ENCODE measurements around the gene SOCS1. TPM values are rescaled to one million over a fixed set of nuclear protein-coding genes. Genes with fewer than 3 reads are reported as not detected.

The SOCS1 gene
- polyA plus RNA-seq, 1 donor from 2014 or later, result not detected

DNA sequence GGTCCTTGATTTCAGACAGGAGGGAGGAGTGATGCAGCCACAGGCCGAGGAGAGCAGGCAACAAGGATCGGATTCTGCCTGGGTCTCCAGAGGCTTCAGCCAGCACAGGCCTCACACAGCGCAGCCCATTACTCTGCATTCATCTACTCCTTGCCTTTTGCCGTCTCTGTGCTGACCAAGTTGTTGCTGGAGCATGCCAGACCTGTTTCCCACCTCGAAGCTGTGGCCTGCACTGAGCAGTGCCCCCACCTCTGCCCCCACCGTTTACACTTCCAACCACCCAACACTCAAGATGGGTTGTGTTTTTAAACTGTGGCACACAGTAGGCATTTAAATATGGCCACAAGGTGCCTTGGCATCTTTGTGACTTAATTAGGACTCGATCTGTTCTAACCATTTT, 19.0 kb upstream of the SOCS1 start:
- H3K9me2 ChIP-seq (ENCODE audit: insufficient read depth, low read length), result no peaks in the 10 kb centered on the region
- no peak overlapping the region for H3K4me3 ChIP-seq (ENCODE audit: low read length)
- TF ChIP-seq POLR2AphosphoS5 (IDR thresholded peaks at IDR 0.05) (no peak), EZH2 (IDR thresholded peaks at IDR 0.05; ENCODE audit: borderline replicate concordance, insufficient read depth, low read length, poor library complexity, severe bottlenecking) (no peak), TAF1 (IDR thresholded peaks at IDR 0.05; ENCODE audit: low read depth) (no peak), SMC3 (conservative IDR thresholded peaks at IDR 0.05; ENCODE audit: poor library complexity) (no peak), EP300 (conservative IDR thresholded peaks at IDR 0.05; ENCODE audit: poor library complexity, severe bottlenecking) (no peak), RAD21 (conservative IDR thresholded peaks at IDR 0.05) (no peak), MXI1 (conservative IDR thresholded peaks at IDR 0.05; ENCODE audit: poor library complexity, severe bottlenecking) (no peak)
- TF ChIP-seq, protein P1, sequence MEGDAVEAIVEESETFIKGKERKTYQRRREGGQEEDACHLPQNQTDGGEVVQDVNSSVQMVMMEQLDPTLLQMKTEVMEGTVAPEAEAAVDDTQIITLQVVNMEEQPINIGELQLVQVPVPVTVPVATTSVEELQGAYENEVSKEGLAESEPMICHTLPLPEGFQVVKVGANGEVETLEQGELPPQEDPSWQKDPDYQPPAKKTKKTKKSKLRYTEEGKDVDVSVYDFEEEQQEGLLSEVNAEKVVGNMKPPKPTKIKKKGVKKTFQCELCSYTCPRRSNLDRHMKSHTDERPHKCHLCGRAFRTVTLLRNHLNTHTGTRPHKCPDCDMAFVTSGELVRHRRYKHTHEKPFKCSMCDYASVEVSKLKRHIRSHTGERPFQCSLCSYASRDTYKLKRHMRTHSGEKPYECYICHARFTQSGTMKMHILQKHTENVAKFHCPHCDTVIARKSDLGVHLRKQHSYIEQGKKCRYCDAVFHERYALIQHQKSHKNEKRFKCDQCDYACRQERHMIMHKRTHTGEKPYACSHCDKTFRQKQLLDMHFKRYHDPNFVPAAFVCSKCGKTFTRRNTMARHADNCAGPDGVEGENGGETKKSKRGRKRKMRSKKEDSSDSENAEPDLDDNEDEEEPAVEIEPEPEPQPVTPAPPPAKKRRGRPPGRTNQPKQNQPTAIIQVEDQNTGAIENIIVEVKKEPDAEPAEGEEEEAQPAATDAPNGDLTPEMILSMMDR (IDR thresholded peaks at IDR 0.05; ENCODE audit: poor library complexity, severe bottlenecking), result no peak
- TF ChIP-seq, protein P2, sequence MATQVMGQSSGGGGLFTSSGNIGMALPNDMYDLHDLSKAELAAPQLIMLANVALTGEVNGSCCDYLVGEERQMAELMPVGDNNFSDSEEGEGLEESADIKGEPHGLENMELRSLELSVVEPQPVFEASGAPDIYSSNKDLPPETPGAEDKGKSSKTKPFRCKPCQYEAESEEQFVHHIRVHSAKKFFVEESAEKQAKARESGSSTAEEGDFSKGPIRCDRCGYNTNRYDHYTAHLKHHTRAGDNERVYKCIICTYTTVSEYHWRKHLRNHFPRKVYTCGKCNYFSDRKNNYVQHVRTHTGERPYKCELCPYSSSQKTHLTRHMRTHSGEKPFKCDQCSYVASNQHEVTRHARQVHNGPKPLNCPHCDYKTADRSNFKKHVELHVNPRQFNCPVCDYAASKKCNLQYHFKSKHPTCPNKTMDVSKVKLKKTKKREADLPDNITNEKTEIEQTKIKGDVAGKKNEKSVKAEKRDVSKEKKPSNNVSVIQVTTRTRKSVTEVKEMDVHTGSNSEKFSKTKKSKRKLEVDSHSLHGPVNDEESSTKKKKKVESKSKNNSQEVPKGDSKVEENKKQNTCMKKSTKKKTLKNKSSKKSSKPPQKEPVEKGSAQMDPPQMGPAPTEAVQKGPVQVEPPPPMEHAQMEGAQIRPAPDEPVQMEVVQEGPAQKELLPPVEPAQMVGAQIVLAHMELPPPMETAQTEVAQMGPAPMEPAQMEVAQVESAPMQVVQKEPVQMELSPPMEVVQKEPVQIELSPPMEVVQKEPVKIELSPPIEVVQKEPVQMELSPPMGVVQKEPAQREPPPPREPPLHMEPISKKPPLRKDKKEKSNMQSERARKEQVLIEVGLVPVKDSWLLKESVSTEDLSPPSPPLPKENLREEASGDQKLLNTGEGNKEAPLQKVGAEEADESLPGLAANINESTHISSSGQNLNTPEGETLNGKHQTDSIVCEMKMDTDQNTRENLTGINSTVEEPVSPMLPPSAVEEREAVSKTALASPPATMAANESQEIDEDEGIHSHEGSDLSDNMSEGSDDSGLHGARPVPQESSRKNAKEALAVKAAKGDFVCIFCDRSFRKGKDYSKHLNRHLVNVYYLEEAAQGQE (IDR thresholded peaks at IDR 0.05; ENCODE audit: borderline replicate concordance), result no peak
- H4K20me1 ChIP-seq (ENCODE audit: insufficient read depth), result no peaks in the 10 kb centered on the region
- H3K79me2 ChIP-seq (replicated peaks; ENCODE audit: insufficient read depth, low read length), result no peaks in the 10 kb centered on the region
- no peaks in the 10 kb centered on the region for H3F3A ChIP-seq (ENCODE audit: insufficient read depth, low read length, poor library complexity, severe bottlenecking)
- no peaks in the 10 kb centered on the region for H3K27me3 ChIP-seq (ENCODE audit: insufficient read depth, low read depth, low read length)
- no peaks in the 10 kb centered on the region for H3K36me3 ChIP-seq (ENCODE audit: insufficient read depth, low read length)
- H2AFZ ChIP-seq (ENCODE audit: low read depth, low read length), result no peak overlapping the region
- H3K9ac ChIP-seq (ENCODE audit: low read length), result no peak overlapping the region
- no peak overlapping the region for H3K4me2 ChIP-seq (ENCODE audit: low read length)
- no peaks in the 10 kb centered on the region for H3K9me3 ChIP-seq (ENCODE audit: low read length)
- H3K27ac ChIP-seq (ENCODE audit: low read length), result no peak overlapping the region

DNA sequence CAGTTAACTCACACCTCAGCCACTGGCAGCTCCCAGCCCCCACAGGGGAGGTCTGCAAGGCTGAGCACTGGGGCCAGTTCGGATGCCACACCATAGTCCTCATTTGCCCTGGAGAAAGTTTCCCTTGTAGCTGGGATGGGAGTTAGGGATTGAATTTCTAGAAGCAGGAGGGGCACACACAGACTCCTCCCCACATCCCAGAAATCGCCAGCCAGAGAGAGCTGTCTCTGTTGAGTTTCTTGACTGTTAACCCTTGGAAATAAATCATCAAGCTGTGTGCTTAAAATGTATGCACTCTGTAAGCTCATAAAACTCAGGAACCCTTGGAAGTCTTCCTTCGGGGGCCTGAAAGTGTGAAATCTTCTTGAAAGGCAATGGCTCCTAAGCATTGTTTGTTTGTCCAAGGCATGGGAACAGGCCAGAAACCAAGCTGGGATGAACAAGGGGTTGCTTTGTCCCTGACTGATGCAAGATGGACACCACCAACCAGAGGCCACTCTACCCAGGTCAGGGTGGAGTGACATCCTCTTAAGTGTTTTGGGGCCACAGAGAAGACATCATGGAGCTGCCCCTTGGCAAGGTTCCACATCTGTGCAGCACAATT, 17.8 kb upstream of the SOCS1 start:
- TF ChIP-seq, protein P2 (IDR thresholded peaks at IDR 0.05; ENCODE audit: borderline replicate concordance), result no peak
- TF ChIP-seq, protein P1 (IDR thresholded peaks at IDR 0.05; ENCODE audit: poor library complexity, severe bottlenecking), result no peak
- TF ChIP-seq EP300 (conservative IDR thresholded peaks at IDR 0.05; ENCODE audit: poor library complexity, severe bottlenecking) (no peak), SMC3 (conservative IDR thresholded peaks at IDR 0.05; ENCODE audit: poor library complexity) (no peak), MXI1 (conservative IDR thresholded peaks at IDR 0.05; ENCODE audit: poor library complexity, severe bottlenecking) (no peak), POLR2AphosphoS5 (IDR thresholded peaks at IDR 0.05) (no peak), RAD21 (conservative IDR thresholded peaks at IDR 0.05) (no peak), TAF1 (IDR thresholded peaks at IDR 0.05; ENCODE audit: low read depth) (no peak), EZH2 (IDR thresholded peaks at IDR 0.05; ENCODE audit: borderline replicate concordance, insufficient read depth, low read length, poor library complexity, severe bottlenecking) (no peak)
- H3K9me2 ChIP-seq (ENCODE audit: insufficient read depth, low read length), result no peaks in the 10 kb centered on the region
- H3K79me2 ChIP-seq (replicated peaks; ENCODE audit: insufficient read depth, low read length), result no peaks in the 10 kb centered on the region
- H3K27me3 ChIP-seq (ENCODE audit: insufficient read depth, low read depth, low read length), result no peaks in the 10 kb centered on the region
- H2AFZ ChIP-seq (ENCODE audit: low read depth, low read length), result no peak overlapping the region
- no peaks in the 10 kb centered on the region for H3K9me3 ChIP-seq (ENCODE audit: low read length)
- H3F3A ChIP-seq (ENCODE audit: insufficient read depth, low read length, poor library complexity, severe bottlenecking), result no peaks in the 10 kb centered on the region
- H3K9ac ChIP-seq (ENCODE audit: low read length), result no peak overlapping the region
- H3K4me3 ChIP-seq (ENCODE audit: low read length), result no peak overlapping the region
- no peak overlapping the region for H3K4me2 ChIP-seq (ENCODE audit: low read length)
- H4K20me1 ChIP-seq (ENCODE audit: insufficient read depth), result no peaks in the 10 kb centered on the region
- H3K36me3 ChIP-seq (ENCODE audit: insufficient read depth, low read length), result no peaks in the 10 kb centered on the region
- H3K27ac ChIP-seq (ENCODE audit: low read length), result no peak overlapping the region
